Measurements from ENCODE around the gene ERMAP.

The ERMAP gene
- total RNA-seq: 8.7 to 23.0 (median 16.2) reads per million in 4 experiments

- peak; percentile 91 for DNase-seq
Observed at GRCh38 chr1:42816585-42817439, at the start of gene ERMAP, which contains the start of gene SVBP. Gene ERMAP (plus strand): TSS chr1:42817122. CDS start chr1:42830449, 13,327 bp downstream. Gene SVBP (minus strand): TSS chr1:42817397. CDS start chr1:42816544, 853 bp downstream.

GRCh38 chr1:42767510-42768000 lies 49.4 kb upstream of the ERMAP start:
- DNase-seq: no peak

GRCh38 chr1:42768172-42768571 lies 48.8 kb upstream of the ERMAP start:
- DNase-seq: no peak

GRCh38 chr1:42769811-42770210 lies 47.1 kb upstream of the ERMAP start:
- DNase-seq: no peak

- no peak for DNase-seq
Observed at GRCh38 chr1:42773420-42773819, 43.5 kb upstream of the ERMAP start.

- DNase-seq: no peak
Observed at GRCh38 chr1:42774928-42775526, 41.9 kb upstream of the ERMAP start.

GRCh38 chr1:42776502-42776901 lies 40.4 kb upstream of the ERMAP start:
- DNase-seq: no peak

- no peak for DNase-seq
Observed at GRCh38 chr1:42777852-42778251, 39.1 kb upstream of the ERMAP start.

- DNase-seq: no peak
Observed at GRCh38 chr1:42779725-42780124, 37.2 kb upstream of the ERMAP start.

GRCh38 chr1:42780176-42780575 lies 36.7 kb upstream of the ERMAP start:
- no peak for DNase-seq

- no peak for DNase-seq
Observed at GRCh38 chr1:42783092-42783491, 33.8 kb upstream of the ERMAP start.

- DNase-seq: no peak
Observed at GRCh38 chr1:42784547-42784945, 32.4 kb upstream of the ERMAP start.

GRCh38 chr1:42784946-42785693 lies 31.8 kb upstream of the ERMAP start, which contains the start of gene TMEM269:
Gene TMEM269 (plus strand): TSS chr1:42784991. CDS start chr1:42789894, 4,903 bp downstream.
- DNase-seq: no peak

- no peak for DNase-seq
Observed at GRCh38 chr1:42786097-42786496, 30.8 kb upstream of the ERMAP start.

GRCh38 chr1:42788021-42788420 lies 28.9 kb upstream of the ERMAP start:
- DNase-seq: no peak

- DNase-seq: no peak
Observed at GRCh38 chr1:42793824-42794223, 23.1 kb upstream of the ERMAP start.

GRCh38 chr1:42797414-42797813 lies 19.5 kb upstream of the ERMAP start:
- DNase-seq: no peak

- DNase-seq: no peak
Observed at GRCh38 chr1:42797979-42798378, 18.9 kb upstream of the ERMAP start.

- no peak for DNase-seq
Observed at GRCh38 chr1:42801832-42802473, 15.0 kb upstream of the ERMAP start.

- DNase-seq: no peak
Observed at GRCh38 chr1:42806171-42806570, 10.8 kb upstream of the ERMAP start.

- no peak for DNase-seq
Observed at GRCh38 chr1:42806593-42806992, 10.3 kb upstream of the ERMAP start.

- DNase-seq: no peak
Observed at GRCh38 chr1:42807056-42807668, 9.8 kb upstream of the ERMAP start.

Data from effector CD8-positive, alpha-beta T cell (primary cell).